Measurements from ENCODE around the gene SUPT4H1.

DNA sequence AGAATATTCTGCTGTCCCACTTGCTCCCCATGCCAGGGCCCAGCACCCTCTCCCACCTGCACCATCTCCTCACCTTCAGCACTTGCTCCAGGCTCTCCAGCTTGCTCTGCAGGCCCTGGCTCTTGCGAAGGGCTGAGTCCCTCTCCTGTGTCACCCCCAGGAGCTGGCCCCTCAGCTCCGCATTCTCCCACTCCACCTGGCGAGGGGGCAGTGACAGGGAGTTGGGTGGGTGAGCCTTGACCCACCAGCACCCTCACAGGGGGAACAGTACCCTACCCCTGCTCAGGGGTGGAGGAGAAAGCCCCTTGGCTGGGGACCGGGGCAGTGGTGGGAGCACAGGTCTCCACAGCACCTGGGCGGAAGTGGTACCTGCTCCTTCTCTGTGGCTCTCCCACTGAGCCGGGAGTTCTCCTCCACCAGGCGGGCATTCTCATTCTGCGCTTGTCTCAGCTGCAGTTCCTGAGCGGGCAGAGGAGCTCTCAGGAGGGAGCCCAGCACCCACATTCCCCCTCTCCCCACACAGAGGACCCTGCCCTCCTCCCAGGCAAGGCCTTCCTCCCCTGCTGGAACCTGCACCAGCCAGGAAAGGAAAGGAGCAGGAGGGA, 29.3 kb downstream of the SUPT4H1 start:
- TF ChIP-seq, protein P1, sequence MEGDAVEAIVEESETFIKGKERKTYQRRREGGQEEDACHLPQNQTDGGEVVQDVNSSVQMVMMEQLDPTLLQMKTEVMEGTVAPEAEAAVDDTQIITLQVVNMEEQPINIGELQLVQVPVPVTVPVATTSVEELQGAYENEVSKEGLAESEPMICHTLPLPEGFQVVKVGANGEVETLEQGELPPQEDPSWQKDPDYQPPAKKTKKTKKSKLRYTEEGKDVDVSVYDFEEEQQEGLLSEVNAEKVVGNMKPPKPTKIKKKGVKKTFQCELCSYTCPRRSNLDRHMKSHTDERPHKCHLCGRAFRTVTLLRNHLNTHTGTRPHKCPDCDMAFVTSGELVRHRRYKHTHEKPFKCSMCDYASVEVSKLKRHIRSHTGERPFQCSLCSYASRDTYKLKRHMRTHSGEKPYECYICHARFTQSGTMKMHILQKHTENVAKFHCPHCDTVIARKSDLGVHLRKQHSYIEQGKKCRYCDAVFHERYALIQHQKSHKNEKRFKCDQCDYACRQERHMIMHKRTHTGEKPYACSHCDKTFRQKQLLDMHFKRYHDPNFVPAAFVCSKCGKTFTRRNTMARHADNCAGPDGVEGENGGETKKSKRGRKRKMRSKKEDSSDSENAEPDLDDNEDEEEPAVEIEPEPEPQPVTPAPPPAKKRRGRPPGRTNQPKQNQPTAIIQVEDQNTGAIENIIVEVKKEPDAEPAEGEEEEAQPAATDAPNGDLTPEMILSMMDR (conservative IDR thresholded peaks at IDR 0.05; ENCODE audit: low read depth, low read length): no peak
- no peak for TF ChIP-seq EZH2phosphoT487 (IDR thresholded peaks at IDR 0.05; ENCODE audit: borderline replicate concordance, low read length)

Measured in PC-3 (cell line).